Measurements from ENCODE around the gene MRPL10.

Gene MRPL10

GRCh38 chr17:47839071-47839470, 7.7 kb upstream of the MRPL10 start:
- no peak for DNase-seq (ENCODE audit: low spot score)

- no peak for DNase-seq (ENCODE audit: low spot score)
Measured at GRCh38 chr17:47838636-47839035, 7.3 kb upstream of the MRPL10 start.

- DNase-seq (ENCODE audit: low spot score), result no peak
Measured at GRCh38 chr17:47837401-47838039, 6.2 kb upstream of the MRPL10 start.

GRCh38 chr17:47836601-47837000, 5.3 kb upstream of the MRPL10 start:
- DNase-seq (ENCODE audit: low spot score), result no peak

- no peak for DNase-seq (ENCODE audit: low spot score)
Measured at GRCh38 chr17:47834756-47835155, 3.4 kb upstream of the MRPL10 start.

GRCh38 chr17:47831934-47832327, 590 bp upstream of the MRPL10 start:
- DNase-seq (ENCODE audit: low spot score), result peak; percentile 56

GRCh38 chr17:47830396-47831002, 842 bp downstream of the MRPL10 start:
- no peak for DNase-seq (ENCODE audit: low spot score)

GRCh38 chr17:47829870-47830269, 1.5 kb downstream of the MRPL10 start:
- no peak for DNase-seq (ENCODE audit: low spot score)

GRCh38 chr17:47823519-47823918, 7.8 kb downstream of the MRPL10 start:
- DNase-seq (ENCODE audit: low spot score), result no peak

- no peak for DNase-seq (ENCODE audit: low spot score)
Measured at GRCh38 chr17:47822785-47823184, 8.6 kb downstream of the MRPL10 start.

- peak; percentile 91 for DNase-seq (ENCODE audit: low spot score)
Measured at GRCh38 chr17:47821424-47822391, 9.6 kb downstream of the MRPL10 start, which contains the start of gene OSBPL7. Gene OSBPL7 (minus strand): TSS chr17:47821794. CDS start chr17:47820278, 1,516 bp downstream.

- no peak for DNase-seq (ENCODE audit: low spot score)
Measured at GRCh38 chr17:47821031-47821423, 10.3 kb downstream of the MRPL10 start.

- no peak for DNase-seq (ENCODE audit: low spot score)
Measured at GRCh38 chr17:47820033-47820789, 11.1 kb downstream of the MRPL10 start.

- no peak for DNase-seq (ENCODE audit: low spot score)
Measured at GRCh38 chr17:47819475-47819874, 11.9 kb downstream of the MRPL10 start.

GRCh38 chr17:47818002-47818695, 13.2 kb downstream of the MRPL10 start:
- no peak for DNase-seq (ENCODE audit: low spot score)

GRCh38 chr17:47816947-47817346, 14.4 kb downstream of the MRPL10 start:
- no peak for DNase-seq (ENCODE audit: low spot score)

- no peak for DNase-seq (ENCODE audit: low spot score)
Measured at GRCh38 chr17:47816111-47816735, 15.1 kb downstream of the MRPL10 start.

- no peak for DNase-seq (ENCODE audit: low spot score)
Measured at GRCh38 chr17:47815106-47815918, 16.0 kb downstream of the MRPL10 start.

- DNase-seq (ENCODE audit: low spot score), result no peak
Measured at GRCh38 chr17:47813512-47814031, 17.8 kb downstream of the MRPL10 start.

- no peak for DNase-seq (ENCODE audit: low spot score)
Measured at GRCh38 chr17:47813077-47813476, 18.3 kb downstream of the MRPL10 start.

Data from Ammon's horn (tissue), 1 donor.